H1 (cell line): ENCODE data around the gene SCNN1B. TPM values are rescaled to one million over a fixed set of nuclear protein-coding genes. Genes with fewer than 3 reads are reported as not detected.

Experiments
- CTCF ChIA-PET: fragments of 300-600 bp; sonication (Branson Sonifier 250); formaldehyde crosslinking; loops from one replicate; lab custom pipeline; 2021; ENCODE audit not compliant: partially characterized antibody; lab: Charles Lee
- POLR2A ChIA-PET: fragments of 300-600 bp; sonication (Branson Sonifier 250); formaldehyde crosslinking; loops from one replicate; lab custom pipeline; 2021; ENCODE audit warnings: inconsistent platforms; ENCODE audit not compliant: partially characterized antibody; lab: Charles Lee
- DNase-seq, 2 experiments: peaks; one replicate each; pipeline versions ENCODE4 v3.0.0 to v3.0.0-alpha.2; 2010 to 2022; ENCODE audit warnings: low spot score in 2 of 2, low read depth in 1 of 2, mixed read lengths in 1 of 2
- FAIRE-seq: peaks from 2 replicates; lab custom pipeline; 2011; peaks lifted over from hg19 to GRCh38; lab: Jason Lieb, UNC
- H2AFZ ChIP-seq: 2 replicates; pipeline ENCODE4 v1.8.1; 2012; ENCODE audit warnings: low read length, inconsistent platforms
- H2AK5ac ChIP-seq: 2 replicates; pipeline ENCODE4 v1.6.1; 2013; ENCODE audit warnings: low read depth, low read length
- H2BK120ac ChIP-seq: replicated peaks from 2 replicates; pipeline ENCODE3; 2013; ENCODE audit warnings: low read depth, low read length, inconsistent platforms
- H2BK12ac ChIP-seq: 2 replicates; pipeline ENCODE4 v1.6.1; 2013; ENCODE audit warnings: low read depth, low read length
- H2BK15ac ChIP-seq: 2 replicates; pipeline ENCODE4 v1.6.1; 2013; ENCODE audit warnings: low read length
- H2BK20ac ChIP-seq: 2 replicates; pipeline ENCODE4 v1.6.1; 2013; ENCODE audit warnings: low read length
- H2BK5ac ChIP-seq: 2 replicates; pipeline ENCODE4 v1.6.1; 2013; ENCODE audit warnings: low read depth, low read length
- H3K14ac ChIP-seq: 2 replicates; pipeline ENCODE4 v1.6.1; 2013; ENCODE audit warnings: inconsistent platforms; ENCODE audit not compliant: insufficient read length
- H3K18ac ChIP-seq: 2 replicates; pipeline ENCODE4 v1.6.1; 2013; ENCODE audit warnings: low read length; ENCODE audit errors: extremely low read depth
- H3K23ac ChIP-seq: 2 replicates; pipeline ENCODE4 v1.6.1; 2013; ENCODE audit warnings: inconsistent platforms; ENCODE audit not compliant: insufficient read length
- H3K23me2 ChIP-seq: 2 replicates; pipeline ENCODE4 v1.6.1; 2013; ENCODE audit warnings: low read depth, low read length
- H3K27ac ChIP-seq: 2 replicates; pipeline ENCODE4 v1.6.1; 2011; ENCODE audit warnings: low read depth, low read length, inconsistent platforms
- H3K27me3 ChIP-seq, 4 experiments: replicated peaks in 1 of 4; 1 replicate in 1 of 4; 2 replicates in 3 of 4; pipeline versions ENCODE4 v1.6.1 to v1.8.1; 2011 to 2013; ENCODE audit warnings: low read length in 3 of 4, mild to moderate bottlenecking in 3 of 4, inconsistent platforms in 2 of 4, mixed read lengths in 2 of 4, moderate library complexity in 1 of 4; ENCODE audit not compliant: control insufficient read depth in 3 of 4, insufficient read depth in 3 of 4; ENCODE audit errors: extremely low read depth in 1 of 4
- H3K36me3 ChIP-seq, 4 experiments: 2 replicates each; pipeline versions ENCODE4 v1.6.1 to v1.8.1; 2011 to 2013; ENCODE audit warnings: mild to moderate bottlenecking in 4 of 4, low read length in 3 of 4, moderate library complexity in 2 of 4, control low read depth in 1 of 4, inconsistent platforms in 1 of 4; ENCODE audit not compliant: insufficient read depth in 4 of 4, control insufficient read depth in 2 of 4
- H3K4ac ChIP-seq: replicated peaks from 2 replicates; pipeline ENCODE3; 2013; ENCODE audit warnings: low read length, low read depth, mixed read lengths, inconsistent platforms; ENCODE audit not compliant: insufficient read length
- H3K4me1 ChIP-seq, 4 experiments: replicated peaks in 1 of 4; 1 replicate in 1 of 4; 2 replicates in 3 of 4; pipeline versions ENCODE4 v1.6.1 to v1.8.1; 2011 to 2013; ENCODE audit warnings: low read length in 3 of 4, inconsistent platforms in 2 of 4, mixed read lengths in 1 of 4; ENCODE audit not compliant: insufficient read depth in 4 of 4, control insufficient read depth in 3 of 4
- H3K4me2 ChIP-seq, 2 experiments: 2 replicates each; pipeline versions ENCODE4 v1.6.1 to v1.8.1; 2011 to 2013; ENCODE audit warnings: low read depth in 2 of 2, low read length in 2 of 2, control low read depth in 1 of 2, inconsistent platforms in 1 of 2, mild to moderate bottlenecking in 1 of 2; ENCODE audit not compliant: insufficient read depth in 1 of 2
- H3K4me3 ChIP-seq, 4 experiments: fragments of 200-600, 300-600 bp in 1 of 4; sonication (generic), shearing (Covaris generic), sonication (Bioruptor Twin) in 1 of 4; 2 replicates each; pipeline versions ENCODE4 v1.5.1 to v1.8.1; 2011 to 2016; ENCODE audit warnings: low read length in 4 of 4, low read depth in 3 of 4, control low read depth in 2 of 4, inconsistent platforms in 2 of 4, mild to moderate bottlenecking in 2 of 4, mixed read lengths in 1 of 4, moderate library complexity in 1 of 4; ENCODE audit not compliant: insufficient read depth in 2 of 4; ENCODE audit errors: extremely low read depth in 1 of 4
- H3K56ac ChIP-seq: replicated peaks from 2 replicates; pipeline ENCODE3; 2013; ENCODE audit warnings: low read depth, mild to moderate bottlenecking, mixed read lengths, low read length, inconsistent platforms; ENCODE audit not compliant: insufficient read length
- H3K79me1 ChIP-seq: 2 replicates; pipeline ENCODE4 v1.6.1; 2013; ENCODE audit warnings: low read depth, low read length, control low read depth
- H3K79me2 ChIP-seq, 2 experiments: 2 replicates each; pipeline versions ENCODE4 v1.6.1 to v1.8.1; 2012 to 2013; ENCODE audit warnings: low read length in 2 of 2, mild to moderate bottlenecking in 2 of 2, inconsistent platforms in 1 of 2; ENCODE audit not compliant: insufficient read depth in 2 of 2, control insufficient read depth in 1 of 2
- H3K9ac ChIP-seq, 4 experiments: replicated peaks in 1 of 4; 1 replicate in 1 of 4; 2 replicates in 3 of 4; pipeline versions ENCODE4 v1.6.1 to v1.8.1; 2011 to 2013; ENCODE audit warnings: low read depth in 3 of 4, low read length in 3 of 4, control low read depth in 2 of 4, mild to moderate bottlenecking in 2 of 4, moderate library complexity in 2 of 4, inconsistent platforms in 1 of 4; ENCODE audit errors: extremely low read depth in 1 of 4
- H3K9me3 ChIP-seq, 2 experiments: 2 replicates each; pipeline versions ENCODE4 v1.6.1 to v1.8.1; 2012 to 2013; ENCODE audit warnings: mild to moderate bottlenecking in 2 of 2, moderate library complexity in 2 of 2, control low read depth in 1 of 2, inconsistent platforms in 1 of 2, low read depth in 1 of 2, low read length in 1 of 2, mixed read lengths in 1 of 2; ENCODE audit not compliant: insufficient read depth in 2 of 2
- H4K20me1 ChIP-seq, 2 experiments: replicated peaks in 1 of 2; 2 replicates each; pipeline versions ENCODE3 to v1.8.1; 2011 to 2013; ENCODE audit warnings: inconsistent platforms in 2 of 2, low read length in 2 of 2, mild to moderate bottlenecking in 1 of 2; ENCODE audit not compliant: insufficient read depth in 2 of 2, control insufficient read depth in 1 of 2
- H4K5ac ChIP-seq: 2 replicates; pipeline ENCODE4 v1.6.1; 2013; ENCODE audit warnings: low read length, low read depth, mixed read lengths, inconsistent platforms; ENCODE audit not compliant: insufficient read length
- H4K8ac ChIP-seq: 2 replicates; pipeline ENCODE4 v1.8.0; 2013; ENCODE audit warnings: mild to moderate bottlenecking, moderate library complexity, low read length, inconsistent platforms; ENCODE audit not compliant: insufficient read depth; ENCODE audit errors: extremely low read depth
- H4K91ac ChIP-seq: replicated peaks from 2 replicates; pipeline ENCODE3; 2013; ENCODE audit warnings: low read length, mixed read lengths, inconsistent platforms; ENCODE audit not compliant: insufficient read length
- ATF2 ChIP-seq: IDR thresholded peaks from 2 replicates; pipeline ENCODE4 v1.6.1; 2012; ENCODE audit warnings: low read length, inconsistent platforms
- CBX5 ChIP-seq: fragments of 300-800, 300-1000 bp; sonication (generic); IDR thresholded peaks from 2 replicates; pipeline ENCODE4 v1.7.1; 2016; ENCODE audit warnings: antibody characterized with exemption, low read length, low read depth
- CBX8 ChIP-seq: fragments of 300-800, 300-1000 bp; sonication (generic); IDR thresholded peaks from 2 replicates; pipeline ENCODE4 v1.7.1; 2016; ENCODE audit warnings: low read depth, low read length, borderline replicate concordance
- GABPA ChIP-seq: IDR thresholded peaks from 2 replicates; pipeline ENCODE4 v1.6.1; 2011; ENCODE audit warnings: mild to moderate bottlenecking, low read length, moderate library complexity, borderline replicate concordance; ENCODE audit not compliant: insufficient read depth
- JUND ChIP-seq: IDR thresholded peaks from 2 replicates; pipeline ENCODE4 v1.6.1; 2011; ENCODE audit warnings: mild to moderate bottlenecking, improper control_type of control experiment, low read length
- RAD21 ChIP-seq, 2 experiments: IDR thresholded peaks in 1 of 2; conservative IDR thresholded peaks in 1 of 2; 2 replicates each; pipeline ENCODE4 v1.6.1; 2011; ENCODE audit warnings: low read depth in 2 of 2, low read length in 2 of 2, improper control_type of control experiment in 1 of 2, inconsistent platforms in 1 of 2, mild to moderate bottlenecking in 1 of 2, moderate library complexity in 1 of 2
- RXRA ChIP-seq: IDR thresholded peaks from 2 replicates; pipeline ENCODE4 v1.6.1; 2011; ENCODE audit warnings: low read depth, mild to moderate bottlenecking, low read length, moderate library complexity; ENCODE audit not compliant: insufficient read depth
- SIN3A ChIP-seq, 2 experiments: IDR thresholded peaks in 1 of 2; conservative IDR thresholded peaks in 1 of 2; 2 replicates each; pipeline ENCODE4 v1.6.1; 2011 to 2012; ENCODE audit warnings: low read length in 2 of 2, improper control_type of control experiment in 1 of 2, low read depth in 1 of 2, mild to moderate bottlenecking in 1 of 2
- WGBS, 2 experiments: shearing (Covaris generic) in 1 of 2; methylation state at CpG; one replicate each; pipeline versions ENCODE4 v1.1.6 to v1.1.7; 2013 to 2015; ENCODE audit warnings: low lambda C conversion rate in 2 of 2, mixed read lengths in 2 of 2, inconsistent platforms in 1 of 2, low coverage in 1 of 2, missing lambda C conversion rate in 1 of 2; ENCODE audit not compliant: insufficient replicate concordance in 2 of 2, insufficient coverage in 1 of 2, insufficient read length in 1 of 2; ENCODE audit errors: extremely low coverage in 1 of 2, missing lambda C conversion rate in 1 of 2; 5-methylcytosine and 5-hydroxymethylcytosine counted together
- polyA plus RNA-seq, 7 experiments: library from polyadenylated mRNA; depleted of rRNA in 3 of 7; stranded (reverse) in 5 of 7; unstranded in 2 of 7; fragments of >200 nt in 5 of 7; fragments of 200-250 nt in 2 of 7; gene quantifications; 1 replicate in 5 of 7; 2 replicates in 1 of 7; 4 replicates in 1 of 7; pipeline versions ENCODE4 v1.2.1 to v1.2.3, GENCODE V29; 2011 to 2013; ENCODE audit warnings: missing spikeins in 2 of 7, mixed read lengths in 2 of 7
- total RNA-seq: library from RNA; stranded (reverse); fragmentation: NEBNext Ultra II Directional; extraction: Animal tissue kit (Norgen Biotek cat#: 25700); gene quantifications from 2 replicates; pipeline ENCODE4 v1.2.1, GENCODE V29; 2021

SCNN1B gene
- total and polyA plus RNA-seq, 2 of the 8 experiments (the other 6 are each of a cell fraction or from before 2014, with no cell fraction given), result 0.20 to 0.95 TPM

- no peaks in the 10 kb centered on the region; a peak in 1 of 4 replicates for H3K9me3 ChIP-seq
- H3K79me2 ChIP-seq, result no peaks in the 10 kb centered on the region
- H3K56ac ChIP-seq, result no peak overlapping the region
- H3K27ac ChIP-seq, result no peak overlapping the region
- H4K91ac ChIP-seq, result no peak overlapping the region
- DNase-seq, result no peak
- H3K27me3 ChIP-seq, result no peaks in the 10 kb centered on the region
- no peak overlapping the region for H3K4me2 ChIP-seq
- H3K14ac ChIP-seq, result no peak overlapping the region
- peaks cover 12% of the 10 kb centered on the region; the same call in 1 of the 2 replicates for H3K23me2 ChIP-seq
- TF ChIP-seq RXRA (no peak), RAD21 (IDR thresholded peaks at IDR 0.05 in 1 of 2, conservative IDR thresholded peaks at IDR 0.05 in 1 of 2; ENCODE audit: low read depth in 2 of 2, low read length in 2 of 2) (no peak), GABPA (no peak), CBX8 (no peak), CBX5 (no peak), JUND (no peak), SIN3A (conservative IDR thresholded peaks at IDR 0.05 in 1 of 2, IDR thresholded peaks at IDR 0.05 in 1 of 2; ENCODE audit: low read depth in 1 of 2, low read length in 2 of 2) (no peak), ATF2 (no peak)
- FAIRE-seq, result no peak
- WGBS, 2 experiments, result 76% methylated on average over 2 of the region's 2 CpGs; no CpG with 5 or more reads in 1 of the 2 experiments
- H3K18ac ChIP-seq, result no peak overlapping the region
- H2BK15ac ChIP-seq, result no peak overlapping the region
- ChIA-PET CTCF (interaction anchor here (1.1 to 2.1 kb wide), 3 partner anchors 12 to 116 kb away, joined by 4 to 12 read pairs (median 7); no protein-coding TSS in a partner anchor), POLR2A (no interaction called here)
- H4K20me1 ChIP-seq, result peaks cover 0 to 8% of the 10 kb centered on the region in 2 experiments
- H2BK5ac ChIP-seq, result no peak overlapping the region
- no peaks in the 10 kb centered on the region for H3K79me1 ChIP-seq
- H4K8ac ChIP-seq, result no peak overlapping the region
- no peak overlapping the region for H3K9ac ChIP-seq
- no peak overlapping the region for H3K4ac ChIP-seq
- no peak overlapping the region for H3K23ac ChIP-seq
- no peak overlapping the region for H2BK20ac ChIP-seq
- H2AFZ ChIP-seq, result no peak overlapping the region
- H4K5ac ChIP-seq, result no peak overlapping the region
- no peak overlapping the region for H2BK120ac ChIP-seq
- no peak overlapping the region for H3K4me3 ChIP-seq
- no peaks in the 10 kb centered on the region for H3K4me1 ChIP-seq
- H2BK12ac ChIP-seq, result no peak overlapping the region
- H3K36me3 ChIP-seq, result no peaks in the 10 kb centered on the region
- no peak overlapping the region for H2AK5ac ChIP-seq
Measured at GRCh38 chr16:23317751-23318150, 15.6 kb downstream of the SCNN1B start.
